Heart right ventricle (tissue), 16 donors: ENCODE data around the gene SLC11A1. TPM values are rescaled to one million over a fixed set of nuclear protein-coding genes. Genes with fewer than 3 reads are reported as not detected.

Source experiments
- ATAC-seq, 8 donors: fragments of 200-7000 bp; cut with Tn5 transposase; one replicate each; pipeline ENCODE4 v1.9.1; 2020; ENCODE audit warnings: mild to moderate bottlenecking in 8 of 8, moderate library complexity in 8 of 8, moderate number of reproducible peaks in 1 of 8
- DNase-seq, 2 donors: peaks; one replicate each; pipeline ENCODE4 v3.0.0-alpha.2; 2020
- H3K27ac ChIP-seq, 10 donors: fragments of 200-600 bp; sonication (generic) in 2 of 10; one replicate each; pipeline versions ENCODE4 v1.5.0 to v1.8.0; 2020 to 2022; ENCODE audit warnings: mild to moderate bottlenecking in 3 of 10
- H3K27me3 ChIP-seq, 7 donors: fragments of 200-600 bp; one replicate each; pipeline ENCODE4 v1.8.0; 2021 to 2022; ENCODE audit warnings: mild to moderate bottlenecking in 2 of 7
- H3K36me3 ChIP-seq, 9 donors: fragments of 200-600 bp; sonication (generic) in 1 of 9; one replicate each; pipeline versions ENCODE4 v1.5.0 to v1.8.0; 2020 to 2022; ENCODE audit warnings: mild to moderate bottlenecking in 2 of 9
- H3K4me1 ChIP-seq, 9 donors: fragments of 200-600 bp; sonication (generic) in 1 of 9; one replicate each; pipeline versions ENCODE4 v1.5.0 to v1.8.0; 2020 to 2022; ENCODE audit warnings: mild to moderate bottlenecking in 4 of 9
- H3K4me3 ChIP-seq, 10 donors: fragments of 200-600 bp; sonication (generic) in 2 of 10; one replicate each; pipeline versions ENCODE4 v1.5.0 to v1.8.0; 2020 to 2022; ENCODE audit warnings: mild to moderate bottlenecking in 7 of 10, moderate library complexity in 2 of 10
- H3K9me3 ChIP-seq, 11 donors: fragments of 200-600 bp in 10 of 11; sonication (generic) in 2 of 11; one replicate each; pipeline versions ENCODE4 v1.5.0 to v1.8.0; 2013 to 2022; ENCODE audit warnings: mild to moderate bottlenecking in 2 of 11, control low read depth in 1 of 11, moderate library complexity in 1 of 11
- WGBS, 2 donors: extraction: QIAGEN DNeasy Blood & Tissue Kit; methylation state at CpG; one replicate each; pipeline ENCODE4 v1.1.7; 2013; ENCODE audit warnings: inconsistent platforms in 1 of 2; 5-methylcytosine and 5-hydroxymethylcytosine counted together
- intact Hi-C, 10 donors: fragments of 100-400 bp; cut with DNase I; formaldehyde crosslinking; loops; one replicate each; pipeline versions ENCODE4 v1.11.1 to v1.14.2; 2022
- polyA plus RNA-seq, 2 donors: library from polyadenylated mRNA; stranded (reverse); fragments of 200-250 nt; gene quantifications; one replicate each; pipeline ENCODE4 v1.2.3, GENCODE V29; 2013
- total RNA-seq, 10 donors: library from RNA; stranded (reverse); fragmentation: NEBNext Ultra II Directional in 3 of 10; extraction: Animal tissue kit (Norgen Biotek cat#: 25700) in 3 of 10; gene quantifications; one replicate each; pipeline versions ENCODE4 v1.2.1 to v1.2.4, GENCODE V29; 2021 to 2023
- TF ChIP-seq, protein P1 (sequence below), 9 donors: fragments of 200-600 bp; sonication (generic) in 2 of 9; IDR thresholded peaks; one replicate each; pipeline versions ENCODE4 v1.5.0 to v1.8.0; 2021 to 2022; ENCODE audit warnings: antibody characterized with exemption in 9 of 9, mild to moderate bottlenecking in 5 of 9, moderate library complexity in 1 of 9
- donor health status: Arrhythmogenic right ventricular cardiomyopathy.
- donor health status: ischemic (EF 13 %, LVEDD 7.1; RV severe dilation, severe dysfunction).
- donor health status: healthy with polysubstance abuse.
- donor health status: DM: no; HTN: yes; CAD: no.
- donor health status: DM: no; HTN: no; CAD: no.
- donor health status: ischemic (EF 25% LVEDD 6.9; RV normal size, moderate dysfunction).
- donor health status: ischemic (EF 25% LVEDD 5.7; RV mildly dilated, moderate dysfunction).
- donor health status: healthy.
- donor health status: DM: yes; HTN: yes; CAD: no.
- donor health status: Ischemic cardiomyopathy.
- donor health status: ischemic (EF 35%, LVEDD 5.7; RV mildly dilated, moderate dysfunction).
- donor health status: nonischemic (EF 11% LVEDD 7.7; RV severe dilation, severe dysfunction).
- donor health status: DM: yes; HTN: yes; CAD: no.
- donor health status: PGD.
- donor health status: ischemic (EF 29% LVEDD 5.4; RV normal size, mild dysfunction).
- donor health status: nonischemic (EF 23%, LVEDD 6.1; RV moderate dilation, normal function).

Gene SLC11A1
- total and polyA plus RNA-seq, 12 donors, result 0.64 to 9.1 (median 4.4) TPM

DNA sequence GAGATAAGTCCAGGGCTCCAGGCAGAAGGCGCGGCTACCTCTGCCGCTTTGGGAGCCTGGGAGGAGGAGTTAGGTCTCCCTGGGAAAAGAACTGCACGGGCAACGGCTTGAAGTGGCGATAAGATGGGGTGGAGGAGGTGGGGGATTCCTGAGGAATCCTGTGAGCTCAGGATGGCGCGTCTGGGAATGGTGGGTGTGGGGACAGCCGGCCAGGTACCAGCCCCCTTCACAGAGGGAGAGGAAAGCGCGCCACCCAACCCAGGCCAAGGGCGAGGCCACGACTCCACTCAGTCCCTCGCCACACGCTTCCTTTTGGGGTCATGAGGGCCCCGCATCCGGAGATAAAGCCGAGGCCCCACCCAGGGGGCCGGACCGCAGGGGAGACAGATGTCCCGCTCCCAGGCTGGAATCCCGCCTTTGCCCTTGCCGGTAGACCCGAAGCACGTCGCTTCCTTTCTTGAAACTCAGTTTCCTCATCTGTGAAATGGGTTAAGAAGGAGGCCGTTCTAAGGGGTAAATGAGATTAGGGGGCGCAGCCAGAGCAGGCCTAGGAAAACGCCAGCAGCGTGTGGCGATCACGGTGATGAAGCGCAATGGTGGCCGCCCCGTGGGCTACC lies 15.9 kb downstream of the SLC11A1 start:
- Histone ChIP-seq H3K27me3 (no peaks in the 10 kb centered on the region), H3K36me3 (peaks cover 0 to 32% (median 16%) of the 10 kb centered on the region in 9 donors), H3K4me1 (peaks cover 14 to 69% (median 47%) of the 10 kb centered on the region in 9 donors), H3K27ac (peak overlapping the region; percentile 98 to 100 (median 100)), H3K4me3 (peak overlapping the region; percentile 45 to 100 (median 98)), H3K9me3 (no peaks in the 10 kb centered on the region)
- ATAC-seq (peak; percentile 2 to 38 (median 21)), DNase-seq (peak; percentile 85 to 86)
- TF ChIP-seq, protein P1, sequence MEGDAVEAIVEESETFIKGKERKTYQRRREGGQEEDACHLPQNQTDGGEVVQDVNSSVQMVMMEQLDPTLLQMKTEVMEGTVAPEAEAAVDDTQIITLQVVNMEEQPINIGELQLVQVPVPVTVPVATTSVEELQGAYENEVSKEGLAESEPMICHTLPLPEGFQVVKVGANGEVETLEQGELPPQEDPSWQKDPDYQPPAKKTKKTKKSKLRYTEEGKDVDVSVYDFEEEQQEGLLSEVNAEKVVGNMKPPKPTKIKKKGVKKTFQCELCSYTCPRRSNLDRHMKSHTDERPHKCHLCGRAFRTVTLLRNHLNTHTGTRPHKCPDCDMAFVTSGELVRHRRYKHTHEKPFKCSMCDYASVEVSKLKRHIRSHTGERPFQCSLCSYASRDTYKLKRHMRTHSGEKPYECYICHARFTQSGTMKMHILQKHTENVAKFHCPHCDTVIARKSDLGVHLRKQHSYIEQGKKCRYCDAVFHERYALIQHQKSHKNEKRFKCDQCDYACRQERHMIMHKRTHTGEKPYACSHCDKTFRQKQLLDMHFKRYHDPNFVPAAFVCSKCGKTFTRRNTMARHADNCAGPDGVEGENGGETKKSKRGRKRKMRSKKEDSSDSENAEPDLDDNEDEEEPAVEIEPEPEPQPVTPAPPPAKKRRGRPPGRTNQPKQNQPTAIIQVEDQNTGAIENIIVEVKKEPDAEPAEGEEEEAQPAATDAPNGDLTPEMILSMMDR (IDR thresholded peaks at IDR 0.05), result no peak
- intact Hi-C loops, result loop anchor here in 9 of 10 donors (2.0 to 10.0 kb wide), 9 partner anchors 31 to 169 kb away; partner anchors contain the start of genes AAMP (in 6 of the 9), PNKD (in 6 of the 9), TMBIM1 (in 4 of the 9) and CNOT9 (in 1 of the 9)
- 0% methylated on average over 32 to 35 of the region's 35 CpGs for WGBS, 2 donors

DNA sequence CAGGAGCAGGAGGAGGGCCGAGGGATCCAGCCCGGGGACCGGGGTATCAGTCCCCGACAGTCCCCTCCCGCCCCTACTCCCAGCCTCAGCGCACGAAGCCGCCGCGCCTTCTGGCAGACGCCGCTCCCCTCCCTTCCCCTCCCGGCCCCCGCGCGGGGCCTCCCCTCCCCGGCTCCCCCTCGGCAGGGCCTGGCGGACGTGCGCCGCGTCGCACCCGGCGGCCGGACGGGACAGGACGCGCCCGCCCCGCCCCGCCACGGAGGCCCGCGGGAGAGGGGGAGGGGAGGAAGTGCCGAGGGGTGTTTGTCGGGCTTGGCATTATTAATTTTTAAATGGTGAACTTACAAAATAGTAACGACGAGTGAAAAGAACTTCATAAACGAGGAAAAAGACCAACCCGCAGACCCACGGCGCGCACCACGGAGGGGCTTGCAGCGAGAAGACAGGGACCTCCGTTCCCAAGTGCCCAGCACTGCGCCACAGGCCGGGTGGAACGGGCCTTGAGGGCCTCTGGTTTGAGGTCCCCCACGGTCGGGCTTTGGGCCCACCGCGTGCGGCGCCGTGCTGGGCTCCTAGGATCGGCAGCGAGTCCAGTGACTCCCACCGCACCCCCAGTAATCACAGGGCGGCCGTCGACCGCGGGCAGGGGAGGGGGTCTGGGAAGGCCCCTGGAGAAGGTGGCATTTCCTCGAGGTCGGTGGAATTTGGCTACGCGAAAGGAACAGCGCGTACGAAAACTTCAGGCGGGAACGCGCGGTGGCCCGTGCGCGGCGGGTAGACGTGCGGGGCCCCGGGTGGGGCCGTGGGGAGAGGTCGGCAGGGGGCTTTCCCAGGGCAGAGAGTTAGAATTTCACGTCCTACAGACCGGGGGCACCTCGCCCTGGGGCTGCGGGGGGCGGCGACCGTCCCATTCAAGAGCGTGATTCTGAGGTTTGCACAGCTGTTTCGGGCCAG lies 16.6 kb downstream of the SLC11A1 start:
- Histone ChIP-seq H3K27me3 (no peaks in the 10 kb centered on the region), H3K36me3 (peaks cover 0 to 36% (median 23%) of the 10 kb centered on the region in 9 donors), H3K4me3 (peak overlapping the region; percentile 45 to 100 (median 98)), H3K9me3 (no peaks in the 10 kb centered on the region), H3K4me1 (peaks cover 14 to 72% (median 48%) of the 10 kb centered on the region in 9 donors), H3K27ac (peak overlapping the region; percentile 98 to 100 (median 100))
- ATAC-seq (peak; percentile 47 to 65 (median 57)), DNase-seq (peak; percentile 87 to 91)
- TF ChIP-seq, protein P1 (IDR thresholded peaks at IDR 0.05), result peak in 3 of 9 donors; percentile 3 to 20 (median 4)
- WGBS, 2 donors, result 1% methylated on average over 89 to 94 of the region's 95 CpGs
- intact Hi-C loops, result loop anchor here in 9 of 10 donors (2.0 to 10.0 kb wide), 7 partner anchors 94 to 169 kb away; partner anchors contain the start of genes AAMP (in 6 of the 9), PNKD (in 6 of the 9), TMBIM1 (in 4 of the 9) and CNOT9 (in 1 of the 9)

DNA sequence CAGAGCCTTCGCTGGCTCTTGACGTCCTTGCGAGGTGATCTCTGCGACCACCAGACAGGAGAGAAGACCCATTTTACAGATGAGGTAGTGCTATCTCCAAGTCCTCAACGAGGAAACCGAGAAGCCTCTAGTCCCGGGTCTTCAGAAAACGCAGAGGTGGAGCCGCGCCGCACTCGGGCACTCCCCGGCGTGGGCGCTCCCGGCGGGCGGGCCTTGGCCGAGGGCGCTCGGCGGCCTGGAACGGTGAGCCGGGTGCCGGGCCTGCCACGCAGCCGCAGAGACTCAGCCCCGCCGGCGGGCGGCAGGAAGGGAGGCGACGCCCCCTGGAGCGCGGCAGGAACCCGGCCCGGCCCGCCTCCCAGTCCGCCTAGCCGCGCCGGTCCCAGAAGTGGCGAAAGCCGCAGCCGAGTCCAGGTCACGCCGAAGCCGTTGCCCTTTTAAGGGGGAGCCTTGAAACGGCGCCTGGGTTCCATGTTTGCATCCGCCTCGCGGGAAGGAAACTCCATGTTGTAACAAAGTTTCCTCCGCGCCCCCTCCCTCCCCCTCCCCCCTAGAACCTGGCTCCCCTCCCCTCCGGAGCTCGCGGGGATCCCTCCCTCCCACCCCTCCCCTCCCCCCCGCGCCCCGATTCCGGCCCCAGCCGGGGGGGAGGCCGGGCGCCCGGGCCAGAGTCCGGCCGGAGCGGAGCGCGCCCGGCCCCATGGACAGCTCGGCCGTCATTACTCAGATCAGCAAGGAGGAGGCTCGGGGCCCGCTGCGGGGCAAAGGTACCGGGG lies 17.5 kb downstream of the SLC11A1 start, which contains the start of gene CTDSP1:
Gene CTDSP1 (plus strand): TSS at position 478 of the 776 bp plus-strand sequence. CDS start 223 bp downstream, at position 701.
- WGBS, 2 donors, result 0 to 1% methylated on average over 54 to 76 of the region's 78 CpGs
- Histone ChIP-seq H3K9me3 (no peaks in the 10 kb centered on the region), H3K36me3 (peaks cover 0 to 38% (median 31%) of the 10 kb centered on the region in 9 donors), H3K27ac (peak within 1 kb of the TSS; percentile 98 to 100 (median 100)), H3K4me3 (peak within 1 kb of the TSS; percentile 79 to 100 (median 98)), H3K27me3 (no peaks in the 10 kb centered on the region), H3K4me1 (peaks cover 14 to 72% (median 52%) of the 10 kb centered on the region in 9 donors)
- TF ChIP-seq, protein P1 (IDR thresholded peaks at IDR 0.05), result peak in 5 of 9 donors; percentile 16 to 44 (median 27)
- peak; percentile 44 to 68 (median 64) for ATAC-seq
- peak; percentile 96 to 98 for DNase-seq
- intact Hi-C loops, result loop anchor here in 9 of 10 donors (2.0 to 10.0 kb wide), 9 partner anchors 95 to 255 kb away; partner anchors contain the start of genes AAMP (in 6 of the 9), PNKD (in 6 of the 9), TMBIM1 (in 4 of the 9) and BCS1L (in 2 of the 9)
